ENCODE measurements around the gene JAKMIP1. TPM values are rescaled to one million over a fixed set of nuclear protein-coding genes. Genes with fewer than 3 reads are reported as not detected.

JAKMIP1 gene
- total RNA-seq, 1 donor from 2014 or later: not detected

- H3K27me3 Mint-ChIP-seq (ENCODE audit: low read depth): peaks cover 88% of the 10 kb centered on the region
- no peak overlapping the region for H3K4me3 Mint-ChIP-seq
- peak in 1 of 2 experiments; percentile 24 for DNase-seq (ENCODE audit: low spot score in 2 of 2, unreplicated experiment in 2 of 2)
- H3K9me3 Mint-ChIP-seq: peaks cover 8% of the 10 kb centered on the region
- peaks cover 3% of the 10 kb centered on the region for H3K4me1 Mint-ChIP-seq
- TF ChIP-seq CTCF (IDR thresholded peaks at IDR 0.05; ENCODE audit: unreplicated experiment): no peak
- no peak overlapping the region for H3K27ac Mint-ChIP-seq
- H3K36me3 Mint-ChIP-seq: no peaks in the 10 kb centered on the region
Observed at GRCh38 chr4:6198278-6198677, 2.1 kb downstream of the JAKMIP1 start.

GRCh38 chr4:6197433-6198174 lies 2.7 kb downstream of the JAKMIP1 start:
- H3K27me3 Mint-ChIP-seq (ENCODE audit: low read depth): peaks cover 88% of the 10 kb centered on the region
- TF ChIP-seq CTCF (IDR thresholded peaks at IDR 0.05; ENCODE audit: unreplicated experiment): no peak
- H3K4me1 Mint-ChIP-seq: peaks cover 3% of the 10 kb centered on the region
- peaks cover 8% of the 10 kb centered on the region for H3K9me3 Mint-ChIP-seq
- no peak overlapping the region for H3K27ac Mint-ChIP-seq
- no peaks in the 10 kb centered on the region for H3K36me3 Mint-ChIP-seq
- no peak overlapping the region for H3K4me3 Mint-ChIP-seq
- DNase-seq (ENCODE audit: low spot score in 2 of 2, unreplicated experiment in 2 of 2): no peak

GRCh38 chr4:6196871-6197270 lies 3.5 kb downstream of the JAKMIP1 start:
- Mint-ChIP-seq H3K4me3 (no peak overlapping the region), H3K27me3 (ENCODE audit: low read depth) (peaks cover 86% of the 10 kb centered on the region), H3K4me1 (peaks cover 3% of the 10 kb centered on the region), H3K27ac (no peak overlapping the region), H3K36me3 (no peaks in the 10 kb centered on the region), H3K9me3 (peaks cover 8% of the 10 kb centered on the region)
- no peak for DNase-seq (ENCODE audit: low spot score in 2 of 2, unreplicated experiment in 2 of 2)
- TF ChIP-seq CTCF (IDR thresholded peaks at IDR 0.05; ENCODE audit: unreplicated experiment): no peak

GRCh38 chr4:6196324-6196723 lies 4.0 kb downstream of the JAKMIP1 start:
- Mint-ChIP-seq H3K27ac (no peak overlapping the region), H3K36me3 (no peaks in the 10 kb centered on the region), H3K4me3 (no peak overlapping the region), H3K4me1 (peaks cover 3% of the 10 kb centered on the region), H3K9me3 (peaks cover 3% of the 10 kb centered on the region), H3K27me3 (ENCODE audit: low read depth) (peaks cover 80% of the 10 kb centered on the region)
- no peak for TF ChIP-seq CTCF (IDR thresholded peaks at IDR 0.05; ENCODE audit: unreplicated experiment)
- peak in 1 of 2 experiments; percentile 22 for DNase-seq (ENCODE audit: low spot score in 2 of 2, unreplicated experiment in 2 of 2)

GRCh38 chr4:6195602-6196319 lies 4.6 kb downstream of the JAKMIP1 start:
- H3K27me3 Mint-ChIP-seq (ENCODE audit: low read depth): peaks cover 74% of the 10 kb centered on the region
- no peak for DNase-seq (ENCODE audit: low spot score in 2 of 2, unreplicated experiment in 2 of 2)
- no peak overlapping the region for H3K4me3 Mint-ChIP-seq

More at GRCh38 chr4:6195602-6196319, 4.6 kb downstream of the JAKMIP1 start:
- TF ChIP-seq CTCF (IDR thresholded peaks at IDR 0.05; ENCODE audit: unreplicated experiment): no peak
- Mint-ChIP-seq H3K27ac (no peak overlapping the region), H3K4me1 (peaks cover 3% of the 10 kb centered on the region), H3K9me3 (no peaks in the 10 kb centered on the region), H3K36me3 (no peaks in the 10 kb centered on the region)
